Transverse colon (tissue), 4 donors: ENCODE data around the gene SHROOM2.

ENCODE experiments used
- CTCF ChIP-seq, 5 experiments: fragments of 200-600 bp in 3 of 5; fragments of 450-650 bp in 2 of 5; sonication (generic) in 3 of 5; IDR thresholded peaks; 1 replicate in 2 of 5; 2 replicates in 3 of 5; pipeline ENCODE4 v1.5.1; 2016 to 2017; ENCODE audit warnings: antibody characterized with exemption in 5 of 5, inconsistent platforms in 3 of 5, mild to moderate bottlenecking in 2 of 5, moderate library complexity in 1 of 5
- POLR2AphosphoS5 ChIP-seq, 3 donors: sonication (generic); formaldehyde crosslinking; IDR thresholded peaks; one replicate each; pipeline ENCODE4 v1.6.1; 2016; ENCODE audit warnings: antibody characterized with exemption in 3 of 3

- TF ChIP-seq CTCF (IDR thresholded peaks at IDR 0.05) (no peak), POLR2AphosphoS5 (IDR thresholded peaks at IDR 0.05) (no peak)
These were observed 191.4 kb downstream of the SHROOM2 start for GRCh38 chrX:9977635-9978034.
